Mucosa of descending colon (tissue), 3 donors: ENCODE data around the gene LRFN5. TPM values are rescaled to one million over a fixed set of nuclear protein-coding genes. Genes with fewer than 3 reads are reported as not detected.

Experiments used
- ATAC-seq: fragments of 200-7000 bp; cut with Tn5 transposase; one replicate; pipeline ENCODE4 v1.9.1; 2020; ENCODE audit warnings: mild to moderate bottlenecking, moderate library complexity
- DNase-seq, 3 donors: peaks; one replicate each; pipeline ENCODE4 v3.0.0-alpha.2; 2020
- H3K36me3 ChIP-seq: fragments of 200-600 bp; one replicate; pipeline ENCODE4 v1.8.0; 2021; ENCODE audit warnings: low read depth, mild to moderate bottlenecking
- H3K4me1 ChIP-seq: fragments of 200-600 bp; one replicate; pipeline ENCODE4 v1.8.0; 2021; ENCODE audit warnings: low read depth, mild to moderate bottlenecking
- H3K4me3 ChIP-seq: fragments of 200-600 bp; one replicate; pipeline ENCODE4 v1.8.0; 2021; ENCODE audit warnings: mild to moderate bottlenecking
- H3K9me3 ChIP-seq: fragments of 200-600 bp; one replicate; pipeline ENCODE4 v1.8.0; 2021; ENCODE audit warnings: mild to moderate bottlenecking
- intact Hi-C, 2 donors: fragments of 100-400 bp; cut with DNase I in 1 of 2; cut with micrococcal nuclease in 1 of 2; formaldehyde crosslinking; loops; one replicate each; pipeline versions ENCODE4 v1.11.0 to v1.11.1; 2022; cut with DNase I, micrococcal nuclease
- total RNA-seq, 3 donors: library from RNA; stranded (reverse); fragmentation: NEBNext Ultra II Directional in 2 of 3; extraction: Animal tissue kit (Norgen Biotek cat#: 25700) in 2 of 3; gene quantifications; one replicate each; pipeline versions ENCODE4 v1.2.1 to v1.2.4, GENCODE V29; 2021 to 2023
- TF ChIP-seq, protein P1 (sequence below): fragments of 200-600 bp; IDR thresholded peaks from one replicate; pipeline ENCODE4 v1.8.0; 2022; ENCODE audit warnings: antibody characterized with exemption, mild to moderate bottlenecking
- donor health status: DM: no; HTN: no; CAD: no; lungs with moderate emphysema.
- donor health status: DM: no; HTN: no; CAD: no.
- donor health status: DM: no; HTN: yes; CAD: no.

LRFN5 gene
- total RNA-seq, 3 donors from 2014 or later, result 0.49 to 4.1 (median 0.55) TPM

DNA sequence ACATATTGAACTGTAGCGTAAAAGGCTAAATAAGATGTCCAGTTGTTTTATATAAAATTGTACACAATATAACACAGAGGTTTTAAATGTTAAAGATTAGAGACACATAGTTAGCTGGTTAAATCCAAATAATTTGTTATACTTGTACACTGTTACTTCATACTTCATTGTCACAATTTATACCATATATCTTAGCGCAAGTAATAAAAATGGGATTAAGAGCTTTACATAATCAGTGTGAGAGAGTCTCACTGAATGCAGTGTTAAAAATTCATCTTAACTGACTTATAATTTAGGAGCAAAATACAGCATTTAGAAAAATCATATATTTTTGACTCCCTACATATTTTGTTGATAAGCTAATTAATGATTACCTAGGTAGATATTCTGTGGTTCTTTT lies 36.1 kb downstream of the LRFN5 start:
- ATAC-seq (no peak), DNase-seq (no peak)
- Histone ChIP-seq H3K4me1 (no peaks in the 10 kb centered on the region), H3K9me3 (no peaks in the 10 kb centered on the region), H3K36me3 (no peaks in the 10 kb centered on the region), H3K4me3 (no peak overlapping the region)
- intact Hi-C loops, result no loop called here
- TF ChIP-seq, protein P1, sequence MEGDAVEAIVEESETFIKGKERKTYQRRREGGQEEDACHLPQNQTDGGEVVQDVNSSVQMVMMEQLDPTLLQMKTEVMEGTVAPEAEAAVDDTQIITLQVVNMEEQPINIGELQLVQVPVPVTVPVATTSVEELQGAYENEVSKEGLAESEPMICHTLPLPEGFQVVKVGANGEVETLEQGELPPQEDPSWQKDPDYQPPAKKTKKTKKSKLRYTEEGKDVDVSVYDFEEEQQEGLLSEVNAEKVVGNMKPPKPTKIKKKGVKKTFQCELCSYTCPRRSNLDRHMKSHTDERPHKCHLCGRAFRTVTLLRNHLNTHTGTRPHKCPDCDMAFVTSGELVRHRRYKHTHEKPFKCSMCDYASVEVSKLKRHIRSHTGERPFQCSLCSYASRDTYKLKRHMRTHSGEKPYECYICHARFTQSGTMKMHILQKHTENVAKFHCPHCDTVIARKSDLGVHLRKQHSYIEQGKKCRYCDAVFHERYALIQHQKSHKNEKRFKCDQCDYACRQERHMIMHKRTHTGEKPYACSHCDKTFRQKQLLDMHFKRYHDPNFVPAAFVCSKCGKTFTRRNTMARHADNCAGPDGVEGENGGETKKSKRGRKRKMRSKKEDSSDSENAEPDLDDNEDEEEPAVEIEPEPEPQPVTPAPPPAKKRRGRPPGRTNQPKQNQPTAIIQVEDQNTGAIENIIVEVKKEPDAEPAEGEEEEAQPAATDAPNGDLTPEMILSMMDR, result no peak

DNA sequence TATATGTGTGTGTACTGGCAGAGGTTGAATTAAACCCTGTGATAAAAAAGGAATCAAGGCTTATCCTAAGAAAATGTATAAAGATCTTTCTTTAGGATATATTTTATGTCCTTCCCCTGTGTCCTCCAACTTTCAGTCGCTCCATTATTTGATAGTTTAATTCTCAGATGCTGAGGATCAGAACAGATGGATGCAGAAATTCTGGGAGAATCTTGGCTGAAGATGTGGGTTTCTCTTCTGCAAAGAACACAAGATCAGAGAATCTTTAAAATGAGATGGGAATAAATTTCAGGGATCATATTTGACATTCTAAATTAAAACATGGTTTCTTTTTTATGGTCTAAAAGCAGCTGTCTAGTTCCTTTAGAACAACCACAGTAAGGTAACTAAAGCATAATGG lies 37.9 kb downstream of the LRFN5 start:
- intact Hi-C loops, result no loop called here
- TF ChIP-seq, protein P1, result no peak

DNA sequence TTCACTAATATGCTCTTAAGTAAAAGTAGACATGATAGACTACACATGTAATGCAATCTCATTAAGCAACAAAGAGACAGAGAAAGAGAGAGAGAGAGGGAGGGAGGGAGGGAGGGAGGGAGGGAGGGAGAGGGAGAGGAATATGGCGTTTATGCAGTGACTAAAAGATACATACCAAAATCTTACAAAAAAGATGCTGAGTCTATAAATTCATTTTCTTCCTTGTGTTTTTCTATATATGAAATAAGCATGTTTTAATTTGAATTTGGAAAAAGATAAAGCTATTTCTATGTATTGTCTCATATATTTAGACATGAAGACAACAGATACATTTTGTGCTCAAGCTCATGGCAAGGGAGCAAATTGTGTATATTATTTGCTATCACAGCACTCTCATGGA lies 44.1 kb downstream of the LRFN5 start:
- intact Hi-C loops, result no loop called here
- ATAC-seq, result no peak
- Histone ChIP-seq H3K4me3 (no peak overlapping the region), H3K9me3 (no peaks in the 10 kb centered on the region), H3K4me1 (no peaks in the 10 kb centered on the region), H3K36me3 (no peaks in the 10 kb centered on the region)
- TF ChIP-seq, protein P1, result no peak
- no peak for DNase-seq

More for the DNA sequence above, 37.9 kb downstream of the LRFN5 start:
- DNase-seq (no peak), ATAC-seq (no peak)
- no peak overlapping the region for H3K4me3 ChIP-seq
- H3K4me1 ChIP-seq, result no peaks in the 10 kb centered on the region
- H3K36me3 ChIP-seq, result no peaks in the 10 kb centered on the region
- no peaks in the 10 kb centered on the region for H3K9me3 ChIP-seq

DNA sequence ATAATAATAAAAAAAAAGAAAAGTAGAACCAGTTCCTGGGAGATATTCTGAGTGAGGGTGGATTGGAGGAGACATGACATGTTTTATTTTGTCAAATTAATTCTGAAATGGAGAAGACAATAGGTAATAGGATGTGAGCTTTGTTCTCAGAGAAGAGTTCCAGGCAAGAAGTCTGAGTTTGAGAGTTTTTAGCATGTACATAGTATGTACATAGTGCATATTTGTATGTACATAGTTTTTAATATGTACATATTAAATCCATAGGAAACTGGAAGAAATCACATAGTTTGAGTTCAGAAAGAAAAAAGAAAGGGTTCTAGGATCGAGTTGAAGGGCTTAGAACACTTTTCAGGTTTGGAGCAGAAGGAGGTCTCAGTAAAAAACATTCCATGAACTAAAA lies 47.5 kb downstream of the LRFN5 start:
- no peaks in the 10 kb centered on the region for H3K36me3 ChIP-seq
- no peak overlapping the region for H3K4me3 ChIP-seq
- H3K9me3 ChIP-seq, result no peaks in the 10 kb centered on the region
- DNase-seq (no peak), ATAC-seq (no peak)
- no peaks in the 10 kb centered on the region for H3K4me1 ChIP-seq
- TF ChIP-seq, protein P1, result no peak
- intact Hi-C loops, result no loop called here

DNA sequence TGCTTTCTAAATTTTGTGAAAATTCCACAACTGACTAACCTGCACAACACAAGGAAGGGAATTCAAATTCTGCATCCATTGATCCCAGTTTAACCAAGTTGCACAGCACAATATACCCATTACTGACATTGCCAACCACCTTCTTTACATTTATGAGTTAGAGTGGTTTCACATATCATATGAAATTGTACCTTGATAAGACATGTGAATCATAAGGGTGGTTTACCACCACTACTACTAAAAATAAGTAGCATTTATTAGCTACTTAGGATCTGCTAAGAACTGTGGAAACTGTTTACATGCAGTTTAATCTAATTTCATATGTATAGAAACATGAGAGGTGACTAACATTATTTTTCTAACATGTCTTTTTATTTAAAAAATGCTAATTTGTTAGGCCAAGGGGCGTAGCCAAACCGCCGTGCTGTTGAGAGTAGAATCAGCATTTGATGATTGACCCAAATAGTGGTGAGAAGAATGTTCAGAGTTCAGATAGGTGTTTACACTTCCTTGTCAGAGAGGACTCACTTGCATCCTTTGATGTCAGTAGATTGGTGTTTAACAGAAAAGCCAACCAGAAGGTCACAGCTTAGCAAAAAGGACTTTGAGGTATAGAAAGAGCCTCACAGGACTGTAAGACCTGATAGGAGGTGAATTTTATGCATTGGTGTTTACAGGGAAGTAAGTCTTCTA lies 56.2 kb downstream of the LRFN5 start:
- TF ChIP-seq, protein P1, result no peak
- H3K4me1 ChIP-seq, result no peaks in the 10 kb centered on the region

DNA sequence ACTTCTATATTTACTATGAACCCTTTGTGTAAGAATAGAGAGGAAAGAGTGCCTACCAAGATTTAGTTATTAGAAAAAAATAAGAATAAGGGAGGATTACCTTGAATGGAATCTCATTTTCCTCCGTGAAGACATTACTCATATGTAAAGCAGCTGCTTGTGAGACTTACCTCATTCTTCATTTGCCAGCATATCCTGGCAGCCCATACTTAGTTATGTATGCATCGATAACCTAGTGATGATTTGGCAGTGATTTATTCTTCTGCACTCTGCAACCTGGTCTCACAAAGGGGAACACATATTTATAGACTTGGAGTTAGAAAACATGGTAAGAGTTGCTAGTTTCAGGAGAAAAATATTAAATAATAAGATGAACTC lies 56.8 kb downstream of the LRFN5 start:
- Histone ChIP-seq H3K9me3 (peaks cover 4% of the 10 kb centered on the region), H3K36me3 (no peaks in the 10 kb centered on the region), H3K4me1 (no peaks in the 10 kb centered on the region), H3K4me3 (no peak overlapping the region)
- DNase-seq (no peak), ATAC-seq (no peak)
- TF ChIP-seq, protein P1, result no peak
- intact Hi-C loops, result no loop called here

More for the DNA sequence above, 56.2 kb downstream of the LRFN5 start:
- ATAC-seq (no peak), DNase-seq (no peak)
- H3K4me3 ChIP-seq, result no peak overlapping the region
- intact Hi-C loops, result no loop called here
- H3K9me3 ChIP-seq, result peaks cover 4% of the 10 kb centered on the region
- no peaks in the 10 kb centered on the region for H3K36me3 ChIP-seq
